GM23338 (cell line): ENCODE measurements around the gene CATSPERE. TPM values are rescaled to one million over a fixed set of nuclear protein-coding genes. Genes with fewer than 3 reads are reported as not detected.

Source experiments
- ATAC-seq: fragments of 200-7000 bp; cut with Tn5 transposase; 3 replicates; pipeline ENCODE4 v1.9.1; 2020
- DNase-seq: peaks from one replicate; pipeline ENCODE4 v3.0.0-alpha.2; 2015; ENCODE audit warnings: low spot score
- H2AFZ ChIP-seq: fragments of 200-600 bp; sonication (generic); 2 replicates; pipeline ENCODE4 v1.8.0; 2016; ENCODE audit warnings: antibody characterized with exemption, mild to moderate bottlenecking, moderate library complexity
- H3F3A ChIP-seq: fragments of 200-600 bp; sonication (generic); replicated peaks from 2 replicates; pipeline ENCODE4 v1.8.0; 2017; ENCODE audit warnings: antibody characterized with exemption, mixed run types, low read depth
- H3K27ac ChIP-seq: fragments of 200-600 bp; sonication (generic); 2 replicates; pipeline ENCODE4 v1.6.1; 2016; ENCODE audit warnings: low read depth
- H3K27me3 ChIP-seq: fragments of 200-600 bp; sonication (generic); 2 replicates; pipeline ENCODE4 v1.8.0; 2016; ENCODE audit warnings: mild to moderate bottlenecking, mixed run types, moderate library complexity; ENCODE audit not compliant: insufficient read depth
- H3K36me3 ChIP-seq: fragments of 200-600 bp; sonication (generic); 2 replicates; pipeline ENCODE4 v1.8.0; 2016; ENCODE audit warnings: mild to moderate bottlenecking; ENCODE audit not compliant: insufficient read depth
- H3K4me1 ChIP-seq: fragments of 200-600 bp; sonication (generic); 2 replicates; pipeline ENCODE4 v1.8.0; 2016; ENCODE audit warnings: mild to moderate bottlenecking, moderate library complexity; ENCODE audit not compliant: insufficient read depth
- H3K4me2 ChIP-seq: fragments of 200-600 bp; sonication (generic); 2 replicates; pipeline ENCODE4 v1.7.1; 2017; ENCODE audit warnings: mixed run types
- H3K4me3 ChIP-seq: fragments of 200-600 bp; sonication (generic); 2 replicates; pipeline ENCODE4 v1.6.1; 2016; ENCODE audit warnings: mixed run types
- H3K79me2 ChIP-seq: fragments of 200-600 bp; sonication (generic); replicated peaks from 2 replicates; pipeline ENCODE4 v1.8.0; 2017; ENCODE audit warnings: mild to moderate bottlenecking; ENCODE audit not compliant: insufficient read depth
- H3K9me2 ChIP-seq: fragments of 200-600 bp; sonication (generic); 2 replicates; pipeline ENCODE4 v1.8.0; 2017; ENCODE audit not compliant: insufficient read depth
- H4K20me1 ChIP-seq: fragments of 200-600 bp; sonication (generic); replicated peaks from 2 replicates; pipeline ENCODE4 v1.8.0; 2017; ENCODE audit warnings: mild to moderate bottlenecking; ENCODE audit not compliant: insufficient read depth
- H3K27ac Mint-ChIP-seq: 2 replicates; pipeline ENCODE4 v1.8.0; 2020; ENCODE audit warnings: inconsistent platforms, mild to moderate bottlenecking, moderate library complexity, mixed read lengths
- H3K27me3 Mint-ChIP-seq: 3 replicates; pipeline ENCODE4 v1.8.0; 2022; ENCODE audit warnings: low read depth, mild to moderate bottlenecking, moderate library complexity, mixed read lengths, inconsistent platforms; ENCODE audit not compliant: insufficient read depth, poor library complexity
- H3K36me3 Mint-ChIP-seq: 3 replicates; pipeline ENCODE4 v1.8.0; 2021; ENCODE audit warnings: low read depth, mild to moderate bottlenecking, inconsistent platforms, moderate library complexity, mixed read lengths
- H3K4me1 Mint-ChIP-seq: 3 replicates; pipeline ENCODE4 v1.8.0; 2020; ENCODE audit warnings: mild to moderate bottlenecking, inconsistent platforms, mixed read lengths
- H3K4me3 Mint-ChIP-seq: 3 replicates; pipeline ENCODE4 v1.8.0; 2021; ENCODE audit warnings: moderate library complexity, mild to moderate bottlenecking, inconsistent platforms, mixed read lengths
- H3K9me3 Mint-ChIP-seq: 3 replicates; pipeline ENCODE4 v1.8.0; 2020; ENCODE audit warnings: moderate library complexity, mild to moderate bottlenecking, inconsistent platforms, mixed read lengths
- CREB1 ChIP-seq: fragments of 250-450 bp; sonication (Bioruptor Pico); IDR thresholded peaks from 2 replicates; pipeline ENCODE4 v1.5.0; 2020; ENCODE audit warnings: low read depth, mild to moderate bottlenecking, moderate library complexity
- ETS1 ChIP-seq: IDR thresholded peaks from 2 replicates; pipeline ENCODE4 v1.6.1; 2016; ENCODE audit warnings: antibody characterized with exemption
- EZH2 ChIP-seq: fragments of 200-600 bp; sonication (generic); IDR thresholded peaks from one replicate; pipeline ENCODE4 v1.8.0; 2017; ENCODE audit warnings: antibody characterized with exemption, mild to moderate bottlenecking, low read depth; ENCODE audit not compliant: unreplicated experiment
- EZH2phosphoT487 ChIP-seq: fragments of 200-600 bp; sonication (generic); IDR thresholded peaks from one replicate; pipeline ENCODE4 v1.8.1; 2018; ENCODE audit warnings: antibody characterized with exemption; ENCODE audit not compliant: unreplicated experiment
- NANOG ChIP-seq: IDR thresholded peaks from 2 replicates; pipeline ENCODE4 v1.6.1; 2016; ENCODE audit warnings: antibody characterized with exemption, borderline replicate concordance
- STAT1 ChIP-seq: IDR thresholded peaks from one replicate; pipeline ENCODE4 v1.6.1; 2016; ENCODE audit warnings: antibody characterized with exemption; ENCODE audit not compliant: unreplicated experiment
- ZNF114 ChIP-seq: fragments of 250-450 bp; sonication (Bioruptor Pico); IDR thresholded peaks from 2 replicates; pipeline ENCODE4 v1.5.0; 2020; ENCODE audit warnings: mild to moderate bottlenecking, moderate library complexity
- ZNF331 ChIP-seq: fragments of 250-450 bp; sonication (Bioruptor Pico); IDR thresholded peaks from 2 replicates; pipeline ENCODE4 v1.5.0; 2020; ENCODE audit warnings: low read depth, mild to moderate bottlenecking, moderate library complexity
- ZNF462 ChIP-seq: fragments of 250-450 bp; sonication (Bioruptor Pico); IDR thresholded peaks from 2 replicates; pipeline ENCODE4 v1.5.0; 2020; ENCODE audit warnings: mild to moderate bottlenecking, moderate library complexity
- polyA plus RNA-seq: library from polyadenylated mRNA; unstranded; fragments of >200 nt; fragmentation: Nextera tagmentation; extraction: Ambion mirVana; gene quantifications from 2 replicates; pipeline ENCODE4 v1.2.1, GENCODE V29; 2016
- total RNA-seq: library from RNA; depleted of rRNA; stranded (reverse); fragments of >200 nt; shearing (Covaris generic); gene quantifications from 2 replicates; pipeline ENCODE4 v1.2.3, GENCODE V29; 2014
- TF ChIP-seq, protein P1 (sequence below): IDR thresholded peaks from one replicate; pipeline ENCODE4 v1.6.1; 2018; ENCODE audit warnings: antibody characterized with exemption; ENCODE audit not compliant: unreplicated experiment
- TF ChIP-seq, protein P2 (sequence below), 2 experiments: fragments of 200-600 bp in 1 of 2; sonication (generic) in 1 of 2; conservative IDR thresholded peaks; 2 replicates each; pipeline versions ENCODE4 v1.5.1 to v1.6.1; 2016 to 2017; ENCODE audit warnings: antibody characterized with exemption in 2 of 2, low read depth in 2 of 2, mild to moderate bottlenecking in 2 of 2, moderate library complexity in 1 of 2

Gene CATSPERE
- total and polyA plus RNA-seq, 2 experiments from 2014 or later, result 0.70 TPM; not detected in 1

DNA sequence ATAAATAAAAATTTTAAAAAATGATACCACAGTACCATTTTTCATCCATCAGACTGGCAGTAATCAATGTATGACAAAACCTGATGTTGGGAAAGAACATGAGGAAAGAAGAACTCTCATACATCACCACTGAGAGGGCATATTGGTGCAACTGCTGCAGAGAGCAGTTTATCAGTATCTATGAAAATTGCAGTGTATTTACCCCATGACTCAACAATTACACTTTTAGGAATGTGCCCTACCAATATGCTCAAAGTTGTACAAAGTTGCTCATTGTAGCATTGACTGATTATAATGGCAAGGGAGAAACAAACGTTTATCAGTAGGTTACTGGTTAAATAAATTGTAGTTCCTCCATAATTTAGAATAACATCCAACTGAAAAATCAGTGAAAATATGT, 36.7 kb downstream of the CATSPERE start:
- ATAC-seq (no peak), DNase-seq (no peak)
- no peaks in the 10 kb centered on the region for H3K9me2 ChIP-seq
- peaks cover 9% of the 10 kb centered on the region; the same call in 2 of the 3 replicates for H3K4me1 Mint-ChIP-seq
- TF ChIP-seq ZNF114 (CRISPR knock-in tag) (no peak), EZH2 (no peak), ETS1 (no peak), ZNF331 (CRISPR knock-in tag) (no peak), NANOG (no peak), EZH2phosphoT487 (no peak), CREB1 (CRISPR knock-in tag) (no peak), ZNF462 (CRISPR knock-in tag) (no peak), STAT1 (no peak)
- TF ChIP-seq, protein P1, sequence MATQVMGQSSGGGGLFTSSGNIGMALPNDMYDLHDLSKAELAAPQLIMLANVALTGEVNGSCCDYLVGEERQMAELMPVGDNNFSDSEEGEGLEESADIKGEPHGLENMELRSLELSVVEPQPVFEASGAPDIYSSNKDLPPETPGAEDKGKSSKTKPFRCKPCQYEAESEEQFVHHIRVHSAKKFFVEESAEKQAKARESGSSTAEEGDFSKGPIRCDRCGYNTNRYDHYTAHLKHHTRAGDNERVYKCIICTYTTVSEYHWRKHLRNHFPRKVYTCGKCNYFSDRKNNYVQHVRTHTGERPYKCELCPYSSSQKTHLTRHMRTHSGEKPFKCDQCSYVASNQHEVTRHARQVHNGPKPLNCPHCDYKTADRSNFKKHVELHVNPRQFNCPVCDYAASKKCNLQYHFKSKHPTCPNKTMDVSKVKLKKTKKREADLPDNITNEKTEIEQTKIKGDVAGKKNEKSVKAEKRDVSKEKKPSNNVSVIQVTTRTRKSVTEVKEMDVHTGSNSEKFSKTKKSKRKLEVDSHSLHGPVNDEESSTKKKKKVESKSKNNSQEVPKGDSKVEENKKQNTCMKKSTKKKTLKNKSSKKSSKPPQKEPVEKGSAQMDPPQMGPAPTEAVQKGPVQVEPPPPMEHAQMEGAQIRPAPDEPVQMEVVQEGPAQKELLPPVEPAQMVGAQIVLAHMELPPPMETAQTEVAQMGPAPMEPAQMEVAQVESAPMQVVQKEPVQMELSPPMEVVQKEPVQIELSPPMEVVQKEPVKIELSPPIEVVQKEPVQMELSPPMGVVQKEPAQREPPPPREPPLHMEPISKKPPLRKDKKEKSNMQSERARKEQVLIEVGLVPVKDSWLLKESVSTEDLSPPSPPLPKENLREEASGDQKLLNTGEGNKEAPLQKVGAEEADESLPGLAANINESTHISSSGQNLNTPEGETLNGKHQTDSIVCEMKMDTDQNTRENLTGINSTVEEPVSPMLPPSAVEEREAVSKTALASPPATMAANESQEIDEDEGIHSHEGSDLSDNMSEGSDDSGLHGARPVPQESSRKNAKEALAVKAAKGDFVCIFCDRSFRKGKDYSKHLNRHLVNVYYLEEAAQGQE, result no peak
- TF ChIP-seq, protein P2, sequence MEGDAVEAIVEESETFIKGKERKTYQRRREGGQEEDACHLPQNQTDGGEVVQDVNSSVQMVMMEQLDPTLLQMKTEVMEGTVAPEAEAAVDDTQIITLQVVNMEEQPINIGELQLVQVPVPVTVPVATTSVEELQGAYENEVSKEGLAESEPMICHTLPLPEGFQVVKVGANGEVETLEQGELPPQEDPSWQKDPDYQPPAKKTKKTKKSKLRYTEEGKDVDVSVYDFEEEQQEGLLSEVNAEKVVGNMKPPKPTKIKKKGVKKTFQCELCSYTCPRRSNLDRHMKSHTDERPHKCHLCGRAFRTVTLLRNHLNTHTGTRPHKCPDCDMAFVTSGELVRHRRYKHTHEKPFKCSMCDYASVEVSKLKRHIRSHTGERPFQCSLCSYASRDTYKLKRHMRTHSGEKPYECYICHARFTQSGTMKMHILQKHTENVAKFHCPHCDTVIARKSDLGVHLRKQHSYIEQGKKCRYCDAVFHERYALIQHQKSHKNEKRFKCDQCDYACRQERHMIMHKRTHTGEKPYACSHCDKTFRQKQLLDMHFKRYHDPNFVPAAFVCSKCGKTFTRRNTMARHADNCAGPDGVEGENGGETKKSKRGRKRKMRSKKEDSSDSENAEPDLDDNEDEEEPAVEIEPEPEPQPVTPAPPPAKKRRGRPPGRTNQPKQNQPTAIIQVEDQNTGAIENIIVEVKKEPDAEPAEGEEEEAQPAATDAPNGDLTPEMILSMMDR (conservative IDR thresholded peaks at IDR 0.05; ENCODE audit: low read depth in 2 of 2), result no peak
- no peaks in the 10 kb centered on the region for H3K79me2 ChIP-seq
- peaks cover 18% of the 10 kb centered on the region for H3K9me3 Mint-ChIP-seq
- H3K4me3 ChIP-seq, result no peak overlapping the region
- H3K4me3 Mint-ChIP-seq, result no peak overlapping the region
- no peak overlapping the region for H3K27ac ChIP-seq
- H3K4me2 ChIP-seq, result no peak overlapping the region
- H3K4me1 ChIP-seq, result peaks cover 4% of the 10 kb centered on the region; the same call in 1 of the 2 replicates
- H3K36me3 Mint-ChIP-seq, result peaks cover 7% of the 10 kb centered on the region; the same call in 2 of the 3 replicates
- no peaks in the 10 kb centered on the region for H4K20me1 ChIP-seq
- H2AFZ ChIP-seq, result no peak overlapping the region
- no peak overlapping the region for H3K27ac Mint-ChIP-seq
- H3K27me3 Mint-ChIP-seq, result no peaks in the 10 kb centered on the region
- H3K27me3 ChIP-seq, result no peaks in the 10 kb centered on the region
- H3F3A ChIP-seq, result no peaks in the 10 kb centered on the region
- no peaks in the 10 kb centered on the region for H3K36me3 ChIP-seq
